ENCODE measurements around the gene NFIX.
A peak's percentile ranks its signal among the peaks of the same experiment; 100 is the strongest.

The NFIX gene

DNA sequence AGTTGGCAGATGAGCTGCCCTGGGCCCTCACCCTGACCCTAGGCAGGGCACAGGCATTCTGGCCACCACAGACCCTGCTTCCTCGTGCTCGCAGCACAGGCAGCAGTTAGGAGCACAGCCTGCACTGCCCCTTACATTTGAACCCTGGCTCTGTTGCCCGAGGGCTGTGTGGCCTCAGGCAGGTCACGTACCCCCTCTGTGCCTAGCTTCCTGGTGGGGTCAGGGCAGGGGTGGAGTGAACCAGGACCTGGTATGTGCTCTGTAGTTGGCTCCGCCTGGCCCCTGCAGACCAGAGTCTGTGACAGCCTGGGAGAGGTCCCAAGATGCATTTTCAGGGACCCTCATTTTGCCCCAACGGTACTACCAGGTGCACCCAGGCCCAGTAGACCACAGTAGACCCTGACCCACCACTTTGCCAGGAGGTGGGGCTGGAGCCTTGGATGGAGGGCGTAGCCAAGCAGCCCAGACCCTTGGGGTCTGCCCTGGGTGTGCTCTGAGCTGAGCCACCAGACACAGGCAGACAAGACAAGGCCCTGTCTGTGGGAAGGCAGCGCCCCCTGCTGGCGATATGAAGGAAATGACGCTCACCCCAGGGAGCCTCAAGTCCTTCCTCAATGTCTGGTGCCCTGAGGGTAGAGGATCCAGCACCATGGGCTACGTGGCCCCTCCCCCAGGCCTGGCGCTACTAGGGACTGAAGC lies 98.3 kb downstream of the NFIX start:
- peak overlapping the region; percentile 20; the same call in 1 of the 2 replicates for H3K27ac ChIP-seq
- TF ChIP-seq, protein P1, sequence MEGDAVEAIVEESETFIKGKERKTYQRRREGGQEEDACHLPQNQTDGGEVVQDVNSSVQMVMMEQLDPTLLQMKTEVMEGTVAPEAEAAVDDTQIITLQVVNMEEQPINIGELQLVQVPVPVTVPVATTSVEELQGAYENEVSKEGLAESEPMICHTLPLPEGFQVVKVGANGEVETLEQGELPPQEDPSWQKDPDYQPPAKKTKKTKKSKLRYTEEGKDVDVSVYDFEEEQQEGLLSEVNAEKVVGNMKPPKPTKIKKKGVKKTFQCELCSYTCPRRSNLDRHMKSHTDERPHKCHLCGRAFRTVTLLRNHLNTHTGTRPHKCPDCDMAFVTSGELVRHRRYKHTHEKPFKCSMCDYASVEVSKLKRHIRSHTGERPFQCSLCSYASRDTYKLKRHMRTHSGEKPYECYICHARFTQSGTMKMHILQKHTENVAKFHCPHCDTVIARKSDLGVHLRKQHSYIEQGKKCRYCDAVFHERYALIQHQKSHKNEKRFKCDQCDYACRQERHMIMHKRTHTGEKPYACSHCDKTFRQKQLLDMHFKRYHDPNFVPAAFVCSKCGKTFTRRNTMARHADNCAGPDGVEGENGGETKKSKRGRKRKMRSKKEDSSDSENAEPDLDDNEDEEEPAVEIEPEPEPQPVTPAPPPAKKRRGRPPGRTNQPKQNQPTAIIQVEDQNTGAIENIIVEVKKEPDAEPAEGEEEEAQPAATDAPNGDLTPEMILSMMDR (conservative IDR thresholded peaks at IDR 0.05): peak; percentile 90

DNA sequence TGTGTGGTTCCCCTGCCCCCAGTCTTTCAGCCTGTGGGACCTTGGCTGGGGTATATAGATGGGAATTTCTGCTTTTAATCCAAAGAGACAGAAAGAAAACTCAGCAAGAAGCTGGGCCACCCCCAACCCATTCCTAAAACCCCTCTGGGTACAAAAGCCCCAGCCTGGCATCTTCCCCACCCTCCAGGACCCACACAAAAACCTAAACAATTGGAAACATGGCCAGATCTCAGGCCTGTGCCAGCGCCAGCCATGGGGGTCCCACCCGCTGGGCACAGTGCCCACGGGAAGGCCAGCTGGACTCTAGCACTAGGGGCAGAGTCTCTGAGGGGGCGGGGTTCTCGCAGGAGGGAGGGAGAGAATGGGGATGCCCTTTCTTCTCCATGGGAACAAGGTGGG lies 98.8 kb downstream of the NFIX start:
- TF ChIP-seq, protein P1 (conservative IDR thresholded peaks at IDR 0.05): peak; percentile 19
- no peak overlapping the region for H3K27ac ChIP-seq

DNA sequence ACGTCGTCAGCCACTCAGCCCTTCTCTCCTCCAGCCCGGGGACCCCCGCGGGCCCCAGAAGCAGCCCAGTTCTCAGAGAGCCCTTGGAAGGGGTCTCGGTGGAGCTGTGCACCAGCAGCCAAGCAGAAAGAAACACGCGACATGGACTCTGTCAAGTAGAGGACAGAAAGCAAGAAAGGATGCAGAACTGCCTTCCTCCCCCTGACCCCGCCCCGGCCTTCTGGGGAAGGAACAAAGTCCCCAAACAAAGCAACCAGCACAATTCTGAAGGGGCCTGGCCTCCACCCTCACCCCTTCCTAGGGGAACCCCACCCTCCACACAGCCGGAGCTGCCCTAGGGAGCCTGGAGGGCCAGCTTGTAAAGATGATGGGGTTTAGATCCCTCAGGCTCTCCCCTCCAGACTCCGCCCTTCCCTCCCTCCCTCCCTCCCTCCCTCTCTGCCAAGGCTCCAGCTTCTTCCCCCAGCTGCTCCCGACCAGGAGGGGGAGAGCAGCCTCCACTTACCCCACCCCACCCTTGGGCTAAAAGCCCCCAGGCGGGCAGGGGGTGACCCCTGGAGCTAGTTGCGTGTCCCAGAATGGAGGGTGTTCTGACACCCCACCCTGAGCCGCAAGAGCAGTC lies 99.6 kb downstream of the NFIX start:
- TF ChIP-seq, protein P1 (conservative IDR thresholded peaks at IDR 0.05): no peak
- H3K27ac ChIP-seq: no peak overlapping the region

DNA sequence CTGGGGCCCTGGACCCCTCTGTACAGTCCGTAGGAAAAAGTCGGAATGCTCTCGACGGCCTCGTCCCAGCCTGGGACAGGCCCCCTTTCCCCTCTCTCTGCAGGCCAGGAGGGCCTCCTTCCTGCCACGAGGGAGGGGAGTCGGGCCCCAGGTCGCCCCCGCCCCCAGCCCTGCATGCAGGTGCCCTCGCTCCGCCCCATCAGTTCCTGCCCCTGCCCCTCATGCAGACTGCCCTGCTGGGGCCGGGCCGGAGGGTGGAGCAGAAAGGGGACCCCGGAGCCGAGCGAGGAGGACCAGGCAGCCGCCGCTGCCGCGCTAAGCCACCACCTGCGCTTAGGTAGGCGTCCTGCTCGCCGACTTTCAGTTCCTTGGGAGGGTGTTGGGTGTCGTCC lies 100.1 kb downstream of the NFIX start:
- TF ChIP-seq, protein P1 (conservative IDR thresholded peaks at IDR 0.05): no peak
- peak overlapping the region; percentile 85; the same call in 1 of the 2 replicates for H3K27ac ChIP-seq

DNA sequence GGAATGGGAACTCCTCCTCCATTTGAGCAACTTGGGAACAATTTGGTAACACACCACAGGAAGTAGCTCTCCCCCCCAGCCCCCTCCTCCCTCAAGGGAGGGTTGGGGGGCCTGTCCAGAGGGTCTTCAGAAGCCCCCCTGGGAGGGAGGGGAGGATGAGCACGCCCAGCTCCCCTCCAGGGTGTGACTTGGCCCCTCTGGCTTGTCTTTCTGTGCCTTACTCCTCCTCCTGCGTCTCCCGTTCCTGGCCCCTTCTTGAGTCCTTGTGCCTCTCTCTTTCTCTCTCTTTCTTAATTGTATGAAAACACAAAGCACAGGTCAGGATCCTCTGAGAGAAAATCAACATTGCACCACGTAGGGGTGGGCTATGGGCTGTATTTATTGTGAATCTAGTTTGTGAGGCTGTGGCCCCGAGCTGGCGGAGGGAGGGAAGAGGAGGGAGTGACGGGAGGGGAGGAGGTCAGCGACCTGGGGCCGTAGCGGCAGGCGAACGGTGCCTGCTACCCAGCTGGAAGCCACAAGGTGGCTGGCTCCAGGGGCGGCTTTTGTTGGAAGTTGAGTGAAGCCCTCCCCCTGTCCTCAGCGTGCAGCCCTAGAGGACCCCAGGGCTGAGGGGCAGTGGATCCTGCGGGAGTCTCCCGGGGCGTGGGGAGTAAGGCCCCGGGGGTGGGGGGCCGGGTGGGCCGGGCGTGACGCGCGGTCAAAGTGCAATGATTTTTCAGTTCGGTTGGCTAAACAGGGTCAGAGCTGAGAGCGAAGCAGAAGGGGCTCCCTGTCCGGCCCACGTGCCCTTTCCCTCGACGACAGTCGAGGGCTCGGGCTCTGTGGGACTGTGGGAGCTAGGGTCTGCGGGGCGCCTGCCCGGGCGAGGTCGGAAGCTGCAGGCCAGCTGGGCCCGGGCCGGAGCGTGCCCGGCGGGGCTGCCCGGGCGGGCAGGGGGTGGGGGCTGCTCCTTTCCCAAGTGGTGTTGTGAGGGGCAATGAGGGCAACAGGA lies 101.0 kb downstream of the NFIX start:
- TF ChIP-seq, protein P1 (conservative IDR thresholded peaks at IDR 0.05): no peak
- H3K27ac ChIP-seq: peak overlapping the region; percentile 85; the same call in 1 of the 2 replicates

DNA sequence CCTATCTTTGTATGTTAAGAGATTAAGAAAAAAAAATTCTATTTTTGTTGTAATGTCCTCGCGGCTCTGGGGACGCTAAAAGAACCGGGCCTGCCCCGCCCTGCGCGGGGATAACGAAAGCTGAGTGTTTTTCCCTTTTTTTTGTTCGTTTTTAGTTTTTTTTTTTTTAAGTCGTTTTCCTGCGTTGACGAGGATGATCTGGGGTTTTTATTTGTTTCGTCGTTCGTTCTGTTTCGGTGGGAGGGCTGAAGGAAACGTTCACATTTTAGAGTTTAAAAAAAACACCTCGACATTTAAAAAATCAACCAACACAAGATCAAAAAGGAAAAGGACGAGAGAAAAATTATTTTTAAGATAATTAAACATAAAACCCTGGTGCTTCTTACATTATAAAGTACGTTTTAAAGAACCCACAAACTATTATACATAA lies 101.8 kb downstream of the NFIX start:
- H3K27ac ChIP-seq: peak overlapping the region; percentile 85
- TF ChIP-seq, protein P1 (conservative IDR thresholded peaks at IDR 0.05): no peak
